Lung (tissue), 16 donors: ENCODE results near the gene KRTAP5-7. TPM values are rescaled to one million over a fixed set of nuclear protein-coding genes. Genes with fewer than 3 reads are reported as not detected.
"Not testable (repeated sequence)": the region's sequence is repeated elsewhere in the genome, so short reads cannot be mapped to it uniquely, and the experiment has no call there.

Source experiments
- ATAC-seq: fragments of 200-7000 bp; cut with Tn5 transposase; one replicate; pipeline ENCODE4 v1.9.1; 2020; ENCODE audit warnings: moderate number of reproducible peaks; ENCODE audit not compliant: insufficient read depth, low FRiP score
- DNase-seq, 3 donors: peaks; one replicate each; pipeline ENCODE4 v3.0.0-alpha.2; 2013 to 2017
- H3K27ac ChIP-seq, 2 donors: one replicate each; pipeline ENCODE4 v1.5.1; 2013; ENCODE audit warnings: mild to moderate bottlenecking in 2 of 2, moderate library complexity in 2 of 2, control low read depth in 1 of 2, inconsistent platforms in 1 of 2, low read depth in 1 of 2, low read length in 1 of 2
- H3K27me3 ChIP-seq, 3 donors: one replicate each; pipeline ENCODE4 v1.5.1; 2013; ENCODE audit warnings: low read length in 2 of 3; ENCODE audit not compliant: control insufficient read depth in 3 of 3, insufficient read depth in 3 of 3
- H3K36me3 ChIP-seq, 4 donors: one replicate each; pipeline ENCODE4 v1.5.1; 2013; ENCODE audit warnings: low read length in 4 of 4, mild to moderate bottlenecking in 1 of 4, moderate library complexity in 1 of 4; ENCODE audit not compliant: control insufficient read depth in 4 of 4, insufficient read depth in 4 of 4
- H3K4me1 ChIP-seq, 5 donors: one replicate each; pipeline ENCODE4 v1.5.1; 2013; ENCODE audit warnings: low read length in 5 of 5, mild to moderate bottlenecking in 2 of 5, moderate library complexity in 1 of 5; ENCODE audit not compliant: control insufficient read depth in 5 of 5, insufficient read depth in 5 of 5
- H3K4me3 ChIP-seq: one replicate; pipeline ENCODE4 v1.5.1; 2013; ENCODE audit warnings: mild to moderate bottlenecking, control low read depth, moderate library complexity
- H3K9ac ChIP-seq, 2 donors: one replicate each; pipeline ENCODE4 v1.5.1; 2013; ENCODE audit warnings: low read length in 2 of 2, control low read depth in 1 of 2; ENCODE audit not compliant: insufficient read depth in 1 of 2
- H3K9me3 ChIP-seq, 4 donors: one replicate each; pipeline ENCODE4 v1.5.1; 2013; ENCODE audit warnings: low read length in 3 of 4, mild to moderate bottlenecking in 1 of 4, moderate library complexity in 1 of 4; ENCODE audit not compliant: control insufficient read depth in 4 of 4, insufficient read depth in 3 of 4
- WGBS, 2 donors: extraction: QIAGEN DNeasy Blood & Tissue Kit; methylation state at CpG; one replicate each; pipeline ENCODE4 v1.1.7; 2013; 5-methylcytosine and 5-hydroxymethylcytosine counted together
- long read RNA-seq, 5 donors: transcript quantifications; one replicate each; lab custom pipeline, GENCODE V29; 2026
- polyA plus RNA-seq, 2 donors: library from polyadenylated mRNA; stranded (reverse); fragments of 200-250 nt; gene quantifications; one replicate each; pipeline ENCODE4 v1.2.1, GENCODE V29; 2013
- total RNA-seq, 2 donors: library from RNA; depleted of rRNA in 1 of 2; stranded (reverse); fragments of >200 nt in 1 of 2; gene quantifications; one replicate each; pipeline ENCODE4 v1.2.1, GENCODE V29; 2014 to 2021
- TF ChIP-seq, protein P1 (sequence below): IDR thresholded peaks from 2 replicates; pipeline ENCODE4 v1.5.1; 2012; ENCODE audit warnings: mild to moderate bottlenecking; ENCODE audit errors: control extremely low read depth, extremely low read depth
- donor health status: control.
- donor health status: control.
- donor health status: Bipolar disorder and iron deficiency.
- donor health status: healthy.
- donor health status: DM: yes; HTN: yes; CAD: no.

Gene KRTAP5-7, protein sequence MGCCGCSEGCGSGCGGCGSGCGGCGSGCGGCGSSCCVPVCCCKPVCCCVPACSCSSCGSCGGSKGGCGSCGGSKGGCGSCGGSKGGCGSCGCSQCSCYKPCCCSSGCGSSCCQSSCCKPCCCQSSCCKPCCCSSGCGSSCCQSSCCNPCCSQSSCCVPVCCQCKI
- under 1 TPM in 1 of 2 donors, not detected in 1; 0.28 TPM for total RNA-seq
- polyA plus RNA-seq = under 1 TPM in 1 of 2 donors, not detected in 1; 0.12 TPM
- long read RNA-seq, donor 1 = 0 reads
- long read RNA-seq, donor 2 = 0 reads
- long read RNA-seq, donor 3 = 0 reads
- long read RNA-seq, donor 4, partial matches to known transcripts = 0 of 1 reads
- long read RNA-seq, donor 4, other reads (novel, unspliced or antisense) = 0 of 1 reads
- long read RNA-seq, donor 5 = 0 reads

- not testable (repeated sequence) for H3K9ac ChIP-seq, H3K4me3 ChIP-seq, H3K27ac ChIP-seq, H3K36me3 ChIP-seq, H3K9me3 ChIP-seq, H3K4me1 ChIP-seq, DNase-seq, H3K27me3 ChIP-seq, ATAC-seq
- 63 to 70% methylated on average over 10 of the region's 10 CpGs for WGBS, 2 donors
Measured at GRCh38 chr11:71526796-71527575, at the start of gene KRTAP5-7. Gene KRTAP5-7, plus strand, starts transcription at chr11:71527267. Its CDS starts 34 bp downstream, at chr11:71527301.

DNA sequence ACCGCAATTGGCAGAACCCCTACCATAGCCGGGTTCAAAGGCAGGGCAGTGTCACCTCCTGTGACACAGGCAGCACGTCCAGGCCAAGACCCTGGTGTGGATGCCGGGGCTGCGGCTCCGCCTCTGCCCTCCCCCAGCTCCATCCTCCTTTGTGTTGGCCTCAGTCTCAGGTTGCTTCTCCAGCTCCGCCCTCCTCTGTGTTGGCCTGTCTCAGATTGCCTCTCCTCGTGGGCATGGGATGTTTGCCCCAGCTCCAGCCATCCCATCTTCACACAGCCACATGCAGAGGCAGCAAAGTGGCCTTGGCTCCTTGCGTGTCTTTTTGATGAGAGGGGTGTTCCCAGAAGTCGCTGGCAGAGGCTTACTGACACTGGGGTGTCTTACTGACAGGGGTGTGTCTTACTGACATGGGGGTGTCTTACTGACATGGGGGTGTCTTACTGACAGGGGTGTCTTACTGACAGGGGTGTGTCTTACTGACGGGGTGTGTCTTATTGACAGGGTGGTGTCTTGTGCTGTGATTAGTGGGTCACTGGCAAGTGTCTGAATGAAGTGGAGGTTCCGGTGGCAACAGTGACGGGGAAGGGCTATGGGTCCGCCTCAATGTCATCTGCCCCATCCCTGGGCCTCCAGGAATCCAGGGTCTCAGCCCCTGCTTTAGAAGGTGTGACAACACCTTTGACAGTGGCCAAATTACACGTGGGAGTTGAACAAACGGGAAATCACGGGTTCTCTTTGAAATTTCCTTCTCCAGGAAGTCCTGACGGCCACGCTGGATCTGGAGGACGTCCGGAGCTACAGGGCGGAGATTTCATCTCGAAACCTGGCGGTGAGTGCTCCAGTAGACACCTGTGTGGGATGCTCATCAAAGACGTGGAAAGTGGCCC lies 49.2 kb upstream of the KRTAP5-7 start:
- Histone ChIP-seq H3K36me3 (peaks cover 10 to 86% (median 20%) of the 10 kb centered on the region in 4 donors), H3K9me3 (no peaks in the 10 kb centered on the region), H3K9ac (no peak overlapping the region), H3K27ac (no peak overlapping the region), H3K4me1 (peaks cover 0 to 11% (median 0%) of the 10 kb centered on the region in 5 donors), H3K4me3 (no peak overlapping the region), H3K27me3 (no peaks in the 10 kb centered on the region)
- ATAC-seq (no peak), DNase-seq (no peak)
- TF ChIP-seq, protein P1, sequence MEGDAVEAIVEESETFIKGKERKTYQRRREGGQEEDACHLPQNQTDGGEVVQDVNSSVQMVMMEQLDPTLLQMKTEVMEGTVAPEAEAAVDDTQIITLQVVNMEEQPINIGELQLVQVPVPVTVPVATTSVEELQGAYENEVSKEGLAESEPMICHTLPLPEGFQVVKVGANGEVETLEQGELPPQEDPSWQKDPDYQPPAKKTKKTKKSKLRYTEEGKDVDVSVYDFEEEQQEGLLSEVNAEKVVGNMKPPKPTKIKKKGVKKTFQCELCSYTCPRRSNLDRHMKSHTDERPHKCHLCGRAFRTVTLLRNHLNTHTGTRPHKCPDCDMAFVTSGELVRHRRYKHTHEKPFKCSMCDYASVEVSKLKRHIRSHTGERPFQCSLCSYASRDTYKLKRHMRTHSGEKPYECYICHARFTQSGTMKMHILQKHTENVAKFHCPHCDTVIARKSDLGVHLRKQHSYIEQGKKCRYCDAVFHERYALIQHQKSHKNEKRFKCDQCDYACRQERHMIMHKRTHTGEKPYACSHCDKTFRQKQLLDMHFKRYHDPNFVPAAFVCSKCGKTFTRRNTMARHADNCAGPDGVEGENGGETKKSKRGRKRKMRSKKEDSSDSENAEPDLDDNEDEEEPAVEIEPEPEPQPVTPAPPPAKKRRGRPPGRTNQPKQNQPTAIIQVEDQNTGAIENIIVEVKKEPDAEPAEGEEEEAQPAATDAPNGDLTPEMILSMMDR = no peak
- 60 to 78% methylated on average over 25 of the region's 25 CpGs for WGBS, 2 donors

- DNase-seq = no peak
- ATAC-seq = no peak
- H3K27ac ChIP-seq = no peak overlapping the region
- WGBS, 2 donors = 94 to 95% methylated on average over 11 of the region's 11 CpGs
- no peaks in the 10 kb centered on the region for H3K9me3 ChIP-seq
- no peak overlapping the region for H3K9ac ChIP-seq
- TF ChIP-seq, protein P1 = no peak
- no peak overlapping the region for H3K4me3 ChIP-seq
- peaks cover 0 to 11% (median 0%) of the 10 kb centered on the region in 5 donors for H3K4me1 ChIP-seq
- H3K27me3 ChIP-seq = no peaks in the 10 kb centered on the region
- peaks cover 5 to 84% (median 25%) of the 10 kb centered on the region in 4 donors for H3K36me3 ChIP-seq
Measured at GRCh38 chr11:71478528-71478840, 48.6 kb upstream of the KRTAP5-7 start.
